Endothelial cell (in vitro differentiated cells): Measurements from ENCODE around the gene IMP4. TPM values are rescaled to one million over a fixed set of nuclear protein-coding genes. Genes with fewer than 3 reads are reported as not detected.

Experiments used
- DNase-seq: peaks from one replicate; pipeline ENCODE4 v3.0.0; 2021; ENCODE audit warnings: low spot score
- H3K27ac Mint-ChIP-seq: one replicate; pipeline ENCODE4 v1.8.0; 2021; ENCODE audit warnings: mixed read lengths, inconsistent platforms; ENCODE audit not compliant: unreplicated experiment
- H3K27me3 Mint-ChIP-seq: one replicate; pipeline ENCODE4 v1.8.0; 2021; ENCODE audit warnings: mild to moderate bottlenecking, moderate library complexity, mixed read lengths, inconsistent platforms; ENCODE audit not compliant: unreplicated experiment
- H3K36me3 Mint-ChIP-seq: one replicate; pipeline ENCODE4 v1.8.0; 2021; ENCODE audit warnings: mild to moderate bottlenecking, low read depth, mixed read lengths, inconsistent platforms; ENCODE audit not compliant: unreplicated experiment
- H3K4me1 Mint-ChIP-seq: one replicate; pipeline ENCODE4 v1.8.0; 2021; ENCODE audit warnings: mild to moderate bottlenecking, mixed read lengths, inconsistent platforms; ENCODE audit not compliant: unreplicated experiment
- H3K4me3 Mint-ChIP-seq: one replicate; pipeline ENCODE4 v1.8.0; 2021; ENCODE audit warnings: mild to moderate bottlenecking, mixed read lengths, inconsistent platforms; ENCODE audit not compliant: unreplicated experiment
- H3K9me3 Mint-ChIP-seq: one replicate; pipeline ENCODE4 v1.8.0; 2021; ENCODE audit warnings: mixed read lengths, inconsistent platforms; ENCODE audit not compliant: unreplicated experiment
- CTCF ChIP-seq: fragments of 200-600 bp; sonication (generic); IDR thresholded peaks from one replicate; pipeline ENCODE4 v1.5.0; 2021; ENCODE audit warnings: antibody characterized with exemption; ENCODE audit not compliant: unreplicated experiment
- total RNA-seq: library from RNA; stranded (reverse); fragmentation: NEBNext Ultra II Directional; extraction: Animal tissue kit (Norgen Biotek cat#: 25700); gene quantifications from one replicate; pipeline ENCODE4 v1.2.1, GENCODE V29; 2021; ENCODE audit not compliant: unreplicated experiment

Gene IMP4
- total RNA-seq, 1 donor from 2014 or later, result 32.8 TPM

- Mint-ChIP-seq H3K27ac (no peak overlapping the region), H3K27me3 (peaks cover 6% of the 10 kb centered on the region), H3K36me3 (peaks cover 7% of the 10 kb centered on the region), H3K4me3 (no peak overlapping the region), H3K9me3 (no peaks in the 10 kb centered on the region), H3K4me1 (no peaks in the 10 kb centered on the region)
- no peak for TF ChIP-seq CTCF
- DNase-seq, result no peak
These were observed 39.5 kb upstream of the IMP4 start for GRCh38 chr2:130303169-130303568.

- Mint-ChIP-seq H3K4me3 (no peak overlapping the region), H3K27me3 (peaks cover 4% of the 10 kb centered on the region), H3K27ac (no peak overlapping the region), H3K36me3 (peaks cover 7% of the 10 kb centered on the region), H3K4me1 (no peaks in the 10 kb centered on the region), H3K9me3 (no peaks in the 10 kb centered on the region)
- no peak for TF ChIP-seq CTCF
- DNase-seq, result no peak
These were observed 38.0 kb upstream of the IMP4 start for GRCh38 chr2:130304726-130305125.

- H3K4me3 Mint-ChIP-seq, result no peak overlapping the region
- no peak for TF ChIP-seq CTCF
- no peaks in the 10 kb centered on the region for H3K4me1 Mint-ChIP-seq
- peaks cover 4% of the 10 kb centered on the region for H3K27me3 Mint-ChIP-seq
- H3K27ac Mint-ChIP-seq, result no peak overlapping the region
- no peak for DNase-seq
- H3K36me3 Mint-ChIP-seq, result peaks cover 7% of the 10 kb centered on the region
- no peaks in the 10 kb centered on the region for H3K9me3 Mint-ChIP-seq
These were observed 34.8 kb upstream of the IMP4 start for GRCh38 chr2:130307850-130308249.

- Mint-ChIP-seq H3K36me3 (peaks cover 7% of the 10 kb centered on the region), H3K27me3 (peaks cover 10% of the 10 kb centered on the region), H3K4me3 (no peak overlapping the region), H3K27ac (no peak overlapping the region), H3K9me3 (no peaks in the 10 kb centered on the region), H3K4me1 (no peaks in the 10 kb centered on the region)
- TF ChIP-seq CTCF, result no peak
- no peak for DNase-seq
These were observed 31.8 kb upstream of the IMP4 start for GRCh38 chr2:130310881-130311280.

- Mint-ChIP-seq H3K4me3 (no peak overlapping the region), H3K4me1 (no peaks in the 10 kb centered on the region), H3K27ac (no peak overlapping the region), H3K36me3 (no peaks in the 10 kb centered on the region), H3K27me3 (peaks cover 6% of the 10 kb centered on the region), H3K9me3 (no peaks in the 10 kb centered on the region)
- DNase-seq, result no peak
- no peak for TF ChIP-seq CTCF
These were observed 28.8 kb upstream of the IMP4 start for GRCh38 chr2:130313812-130314334.
